SK-MEL-5 (cell line): ENCODE data around the gene NPTX1. TPM values are rescaled to one million over a fixed set of nuclear protein-coding genes. Genes with fewer than 3 reads are reported as not detected.

Experiments used
- DNase-seq: peaks from one replicate; pipeline ENCODE4 v3.0.0-alpha.2; 2016; ENCODE audit warnings: low read depth, low spot score
- in situ Hi-C: cut with HindIII; loops from 2 replicates; pipeline ENCODE4 v1.10.0; 2016; ENCODE audit warnings: low sequenced_read_pairs, high pct_unique_total_duplicates, low pct_unique_long_range_greater_than_20kb
- total RNA-seq: library from RNA; depleted of rRNA; stranded (reverse); fragments of >200 nt; shearing (Covaris generic); gene quantifications from 2 replicates; pipeline ENCODE4 v1.2.3, GENCODE V29; 2014

Gene NPTX1
- total RNA-seq, 1 experiment from 2014 or later, result 0.18 TPM

DNA sequence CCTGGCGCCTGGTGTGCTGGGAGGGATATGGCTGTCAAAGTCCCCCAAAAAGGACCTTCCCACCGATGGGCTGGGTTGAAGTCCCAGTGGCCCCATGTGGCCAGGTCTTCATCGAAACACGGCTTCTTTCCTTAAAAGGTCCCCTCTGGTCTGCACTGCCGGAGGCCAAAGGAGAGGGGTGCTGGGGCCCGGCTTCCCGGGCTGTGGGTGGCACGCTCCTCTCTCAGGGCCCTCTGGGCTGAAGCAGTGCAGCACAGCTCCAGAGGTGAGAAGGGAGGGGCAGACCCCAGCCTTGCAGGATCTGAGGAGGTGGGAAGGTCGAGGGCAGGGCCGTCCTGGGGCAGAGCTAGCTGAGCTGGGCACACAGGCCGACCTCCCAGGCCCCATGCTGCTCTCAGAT, 6.7 kb downstream of the NPTX1 start:
- in situ Hi-C loops, result no loop called here
- no peak for DNase-seq

DNA sequence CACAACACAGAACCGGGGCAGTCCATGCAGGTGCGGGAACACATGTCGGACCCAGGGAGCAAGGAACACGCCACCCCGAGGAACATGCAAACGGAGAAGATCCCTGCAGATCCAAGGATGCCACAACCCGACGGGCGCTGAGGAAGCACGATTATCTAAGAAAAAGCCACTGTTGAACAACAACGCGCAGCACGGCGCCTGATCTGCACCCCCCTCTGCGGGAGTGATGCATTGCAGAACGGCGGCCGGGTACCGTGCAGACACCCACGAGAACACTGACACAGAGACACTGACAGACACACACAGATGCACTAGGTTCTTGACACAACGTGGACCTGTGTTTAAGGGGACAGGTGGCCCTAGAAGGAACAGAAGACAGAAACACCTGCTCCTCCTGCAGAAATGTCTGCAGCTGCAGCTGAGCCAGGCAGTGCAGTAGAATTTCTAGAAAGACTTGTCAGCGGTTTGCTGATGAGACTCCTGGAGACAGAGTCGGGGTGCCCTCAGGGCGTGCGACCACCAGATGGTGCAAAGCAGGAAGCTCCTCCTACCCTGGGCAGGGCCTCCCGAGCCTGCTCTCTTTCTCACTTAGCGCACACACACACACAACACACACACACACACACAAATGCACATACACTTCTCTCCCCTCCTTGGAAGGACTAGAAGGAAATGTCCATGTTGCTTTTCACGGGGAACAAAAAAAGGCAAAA, 7.5 kb downstream of the NPTX1 start:
- in situ Hi-C loops, result no loop called here
- DNase-seq, result no peak

DNA sequence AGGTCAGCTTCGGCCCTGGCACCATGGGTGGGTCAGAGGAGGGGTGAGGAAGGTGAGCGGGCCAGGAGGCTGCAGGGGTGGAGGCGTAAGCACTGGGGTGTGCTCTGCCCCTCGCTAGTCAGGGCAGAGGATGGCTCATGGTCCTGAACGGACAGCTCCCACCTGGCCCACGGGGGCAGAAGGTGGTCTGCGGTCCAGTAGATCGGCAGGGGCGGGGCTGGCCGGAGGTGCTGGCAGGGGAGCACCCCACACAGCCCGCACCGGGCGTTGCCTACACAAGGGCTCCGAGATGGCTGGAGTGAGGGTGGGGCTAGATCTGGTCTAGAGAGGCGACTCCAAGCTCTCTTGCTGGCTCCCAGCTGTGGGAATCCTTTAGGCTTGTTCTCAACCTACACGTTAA, 8.2 kb downstream of the NPTX1 start:
- in situ Hi-C loops, result no loop called here
- no peak for DNase-seq

- DNase-seq, result no peak
- in situ Hi-C loops, result no loop called here
Observed at GRCh38 chr17:80466188-80466705, 10.2 kb downstream of the NPTX1 start.

DNA sequence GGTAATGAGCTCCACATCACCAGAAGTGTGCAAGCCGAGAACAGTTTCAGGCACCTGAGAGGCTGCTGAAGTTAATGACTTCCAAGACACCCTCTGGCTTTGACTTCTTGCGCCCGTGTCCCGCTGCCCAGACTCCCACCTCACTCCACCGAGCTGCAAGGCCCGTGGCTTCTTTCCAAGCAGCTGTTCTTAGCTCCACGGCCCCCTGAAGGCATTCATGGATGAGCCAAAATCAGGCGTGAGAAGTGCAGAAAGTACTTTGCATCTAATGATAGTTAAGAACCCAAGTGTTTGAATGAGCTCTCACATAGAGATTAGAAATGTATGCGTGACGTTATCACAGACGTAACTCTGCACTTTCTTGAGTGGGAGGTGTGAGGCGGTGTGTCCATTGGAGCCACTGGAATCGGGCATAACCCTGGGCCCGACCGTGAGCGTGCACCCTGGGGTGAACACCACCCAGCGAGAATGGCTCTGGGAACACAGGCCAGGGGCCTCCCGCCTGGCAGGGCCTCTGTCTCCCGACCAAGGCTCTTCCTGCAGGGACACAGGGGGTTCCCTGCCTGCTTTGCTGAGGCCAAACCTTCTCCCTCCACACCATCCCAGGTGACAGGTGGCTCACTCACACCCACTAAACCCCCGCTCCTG, 11.0 kb downstream of the NPTX1 start:
- in situ Hi-C loops, result no loop called here
- DNase-seq, result no peak

DNA sequence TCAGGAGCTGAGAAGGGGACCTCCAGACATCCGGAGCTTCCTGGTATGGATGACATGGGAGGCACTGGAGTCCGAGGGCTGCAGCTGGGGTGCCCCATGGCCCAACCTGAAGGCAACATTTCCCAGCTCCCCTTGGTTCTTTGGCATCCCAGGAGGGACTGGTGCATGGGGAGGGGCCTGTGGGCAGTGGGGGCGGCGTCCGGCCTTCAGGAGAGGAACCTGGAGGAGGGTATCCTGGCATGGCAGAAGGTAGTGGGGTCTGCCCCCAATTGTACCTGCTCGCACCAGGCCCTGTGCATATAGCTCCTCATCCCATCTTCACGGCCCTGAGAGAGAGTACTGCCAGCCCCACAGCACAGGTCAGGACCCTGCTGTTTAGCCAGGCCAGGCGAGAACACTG, 11.9 kb downstream of the NPTX1 start:
- in situ Hi-C loops, result no loop called here
- DNase-seq, result no peak

GRCh38 chr17:80463784-80464400, 12.5 kb downstream of the NPTX1 start:
- in situ Hi-C loops, result no loop called here

GRCh38 chr17:80461528-80462160, 14.8 kb downstream of the NPTX1 start:
- DNase-seq, result no peak
- in situ Hi-C loops, result no loop called here

More at GRCh38 chr17:80463784-80464400, 12.5 kb downstream of the NPTX1 start:
- no peak for DNase-seq

- DNase-seq, result peak; percentile 32
- in situ Hi-C loops, result no loop called here
Observed at GRCh38 chr17:80460429-80460834, 16.0 kb downstream of the NPTX1 start.

DNA sequence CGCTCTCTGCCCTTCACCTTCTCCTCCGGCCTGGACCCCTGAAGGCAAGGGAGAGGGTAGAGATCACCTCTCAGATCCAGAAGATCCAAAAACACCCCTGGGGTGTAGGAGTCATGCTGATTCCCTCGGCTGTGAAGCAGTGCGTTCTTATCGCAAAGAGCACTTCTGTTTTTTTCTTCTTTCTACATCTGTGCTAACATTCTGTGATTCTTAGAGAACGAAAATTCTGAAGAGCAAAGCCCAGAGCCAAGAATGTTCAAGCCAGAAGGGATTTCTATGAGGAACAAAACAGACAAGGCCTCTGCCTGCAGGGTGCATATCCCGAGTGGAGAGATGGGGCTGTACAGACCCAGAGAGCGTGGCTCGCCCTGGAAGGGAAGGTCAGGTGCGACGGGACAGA, 17.2 kb downstream of the NPTX1 start:
- DNase-seq, result no peak
- in situ Hi-C loops, result no loop called here

GRCh38 chr17:80458016-80458415, 18.4 kb downstream of the NPTX1 start:
- in situ Hi-C loops, result no loop called here
- no peak for DNase-seq

- in situ Hi-C loops, result no loop called here
- DNase-seq, result no peak
Observed at GRCh38 chr17:80457236-80457856, 19.1 kb downstream of the NPTX1 start.

- in situ Hi-C loops, result no loop called here
- DNase-seq, result no peak
Observed at GRCh38 chr17:80456465-80457235, 19.8 kb downstream of the NPTX1 start.

DNA sequence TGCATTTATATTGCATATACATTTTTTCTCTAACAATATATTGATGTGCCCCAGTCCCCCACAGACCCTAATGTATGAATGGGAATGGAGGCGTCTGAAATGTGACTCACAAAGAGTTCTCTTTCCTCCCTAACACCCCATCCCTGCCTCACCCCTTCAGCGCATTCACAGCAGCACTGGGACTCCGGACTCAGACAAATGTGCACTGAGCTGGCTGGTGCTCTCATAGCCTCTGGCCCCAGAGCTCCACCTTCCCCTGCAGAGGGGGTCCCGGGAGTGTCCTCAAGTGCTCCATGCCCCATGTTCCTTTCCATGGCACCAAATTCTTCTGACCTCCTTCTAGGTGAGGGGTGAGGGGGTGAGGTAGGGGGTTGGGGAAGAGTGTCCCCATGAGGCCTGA, 20.6 kb downstream of the NPTX1 start:
- no peak for DNase-seq
- in situ Hi-C loops, result no loop called here

DNA sequence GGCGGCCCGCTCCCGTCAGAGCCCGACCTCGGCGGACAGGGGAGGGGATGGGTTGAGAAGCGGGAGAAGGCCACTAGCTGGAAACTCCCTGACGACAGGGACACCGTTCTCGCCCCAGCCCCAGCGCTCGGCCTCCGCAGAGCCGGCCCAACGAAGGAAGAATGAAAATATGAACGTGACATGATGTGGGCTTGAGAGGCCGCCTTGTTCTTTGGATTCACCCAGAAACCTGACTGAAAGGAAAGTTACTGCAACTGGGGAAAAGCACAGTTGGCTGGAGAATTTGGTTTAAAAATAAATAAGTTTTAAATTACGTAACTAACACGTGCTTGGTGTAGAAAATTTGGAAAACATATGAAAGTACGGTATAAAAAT, 21.1 kb downstream of the NPTX1 start:
- DNase-seq, result peak; percentile 70
- in situ Hi-C loops, result no loop called here

- DNase-seq, result peak; percentile 99
- in situ Hi-C loops, result no loop called here
Observed at GRCh38 chr17:80454557-80455335, 21.7 kb downstream of the NPTX1 start.
